Cerebellar cortex (tissue), 1 donor: ENCODE measurements around the gene FAM174C.

Source experiments
- DNase-seq: peaks from one replicate; pipeline ENCODE4 v3.0.0-alpha.2; 2015; ENCODE audit warnings: low spot score

FAM174C gene

GRCh38 chr19:1286487-1287353 lies 11.4 kb downstream of the FAM174C start:
- DNase-seq, result no peak

GRCh38 chr19:1287354-1288225 lies 12.3 kb downstream of the FAM174C start:
- DNase-seq, result no peak

- no peak for DNase-seq
Observed at GRCh38 chr19:1288226-1288612, 12.9 kb downstream of the FAM174C start.

GRCh38 chr19:1288833-1289685 lies 13.7 kb downstream of the FAM174C start:
- DNase-seq, result no peak

GRCh38 chr19:1289686-1290025 lies 14.3 kb downstream of the FAM174C start:
- DNase-seq, result no peak

GRCh38 chr19:1290196-1290702 lies 14.9 kb downstream of the FAM174C start:
- no peak for DNase-seq

- DNase-seq, result no peak
Observed at GRCh38 chr19:1290703-1291651, 15.6 kb downstream of the FAM174C start.

- no peak for DNase-seq
Observed at GRCh38 chr19:1291761-1292418, 16.6 kb downstream of the FAM174C start.

- DNase-seq, result no peak
Observed at GRCh38 chr19:1292419-1293151, 17.3 kb downstream of the FAM174C start.

GRCh38 chr19:1293782-1294604 lies 18.7 kb downstream of the FAM174C start:
- no peak for DNase-seq

GRCh38 chr19:1294688-1295087 lies 19.4 kb downstream of the FAM174C start:
- DNase-seq, result no peak

GRCh38 chr19:1295169-1296012 lies 20.1 kb downstream of the FAM174C start:
- DNase-seq, result no peak

- DNase-seq, result no peak
Observed at GRCh38 chr19:1296078-1296477, 20.7 kb downstream of the FAM174C start.

GRCh38 chr19:1296575-1297271 lies 21.4 kb downstream of the FAM174C start:
- DNase-seq, result no peak

- no peak for DNase-seq
Observed at GRCh38 chr19:1298235-1298634, 22.9 kb downstream of the FAM174C start.

GRCh38 chr19:1299801-1300200 lies 24.5 kb downstream of the FAM174C start:
- DNase-seq, result no peak
